ENCODE results near the gene CPNE4.
A peak's percentile ranks its signal among the peaks of the same experiment; 100 is the strongest.

DNA sequence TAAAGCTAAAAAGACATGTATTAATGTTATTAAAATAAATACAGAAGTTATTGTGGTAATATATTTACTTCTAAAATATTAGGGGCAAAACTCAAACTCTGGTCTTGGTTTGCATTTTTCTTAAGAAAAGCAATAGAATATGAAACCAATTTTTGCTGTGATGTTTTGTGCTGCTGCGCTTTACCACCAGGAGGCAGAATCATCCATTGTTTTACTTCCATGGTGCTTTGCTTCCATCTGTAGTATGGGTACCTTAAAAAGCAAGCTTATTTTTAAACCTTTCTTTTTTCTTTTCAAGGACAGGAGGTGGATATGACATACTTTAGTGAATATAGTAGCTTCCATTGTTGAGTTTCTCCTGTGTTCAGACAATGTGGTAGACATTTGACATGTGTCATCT is 485.5 kb downstream of the CPNE4 start:
- TF ChIP-seq, protein P1, sequence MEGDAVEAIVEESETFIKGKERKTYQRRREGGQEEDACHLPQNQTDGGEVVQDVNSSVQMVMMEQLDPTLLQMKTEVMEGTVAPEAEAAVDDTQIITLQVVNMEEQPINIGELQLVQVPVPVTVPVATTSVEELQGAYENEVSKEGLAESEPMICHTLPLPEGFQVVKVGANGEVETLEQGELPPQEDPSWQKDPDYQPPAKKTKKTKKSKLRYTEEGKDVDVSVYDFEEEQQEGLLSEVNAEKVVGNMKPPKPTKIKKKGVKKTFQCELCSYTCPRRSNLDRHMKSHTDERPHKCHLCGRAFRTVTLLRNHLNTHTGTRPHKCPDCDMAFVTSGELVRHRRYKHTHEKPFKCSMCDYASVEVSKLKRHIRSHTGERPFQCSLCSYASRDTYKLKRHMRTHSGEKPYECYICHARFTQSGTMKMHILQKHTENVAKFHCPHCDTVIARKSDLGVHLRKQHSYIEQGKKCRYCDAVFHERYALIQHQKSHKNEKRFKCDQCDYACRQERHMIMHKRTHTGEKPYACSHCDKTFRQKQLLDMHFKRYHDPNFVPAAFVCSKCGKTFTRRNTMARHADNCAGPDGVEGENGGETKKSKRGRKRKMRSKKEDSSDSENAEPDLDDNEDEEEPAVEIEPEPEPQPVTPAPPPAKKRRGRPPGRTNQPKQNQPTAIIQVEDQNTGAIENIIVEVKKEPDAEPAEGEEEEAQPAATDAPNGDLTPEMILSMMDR (IDR thresholded peaks at IDR 0.05), result peak in 3 of 6 experiments; percentile 28 to 35 (median 30)
- TF ChIP-seq POLR2A (IDR thresholded peaks at IDR 0.05), result no peak
